Activated gamma-delta T cell treated with Interleukin-2 at 50 U/mL for 16 hours (primary cell): ENCODE data around the gene IFNA14.
"Not testable (repeated sequence)": the region's sequence is repeated elsewhere in the genome, so short reads cannot be mapped to it uniquely, and the experiment has no call there.

Experiments
- DNase-seq: peaks from one replicate; pipeline ENCODE4 v3.0.0-alpha.2; 2020

IFNA14 gene

GRCh38 chr9:21213411-21214326 is 26.1 kb downstream of the IFNA14 start:
- not testable (repeated sequence) for DNase-seq

- not testable (repeated sequence) for DNase-seq
Observed at GRCh38 chr9:21212160-21212559, 27.6 kb downstream of the IFNA14 start.

- not testable (repeated sequence) for DNase-seq
Observed at GRCh38 chr9:21210782-21211181, 29.0 kb downstream of the IFNA14 start.

GRCh38 chr9:21210311-21210710 is 29.5 kb downstream of the IFNA14 start:
- no peak for DNase-seq

- DNase-seq: not testable (repeated sequence)
Observed at GRCh38 chr9:21207043-21207442, 32.8 kb downstream of the IFNA14 start, which contains the start of gene IFNA10. Gene IFNA10, minus strand, starts transcription at chr9:21207143. Its CDS starts 46 bp downstream, at chr9:21207097.

GRCh38 chr9:21205204-21205603 is 34.6 kb downstream of the IFNA14 start:
- no peak for DNase-seq

- not testable (repeated sequence) for DNase-seq
Observed at GRCh38 chr9:21202105-21202504, 37.7 kb downstream of the IFNA14 start, which contains the start of gene IFNA7. Gene IFNA7, minus strand, starts transcription at chr9:21202205. Its CDS starts 40 bp downstream, at chr9:21202165.

GRCh38 chr9:21194867-21195776 is 44.7 kb downstream of the IFNA14 start:
- not testable (repeated sequence) for DNase-seq
